DMS153 (cell line): ENCODE data around the gene GPBAR1.

Source experiments
- DNase-seq: peaks from one replicate; lab custom pipeline; 2025; lab: John Stamatoyannopoulos, UW

The GPBAR1 gene

DNA sequence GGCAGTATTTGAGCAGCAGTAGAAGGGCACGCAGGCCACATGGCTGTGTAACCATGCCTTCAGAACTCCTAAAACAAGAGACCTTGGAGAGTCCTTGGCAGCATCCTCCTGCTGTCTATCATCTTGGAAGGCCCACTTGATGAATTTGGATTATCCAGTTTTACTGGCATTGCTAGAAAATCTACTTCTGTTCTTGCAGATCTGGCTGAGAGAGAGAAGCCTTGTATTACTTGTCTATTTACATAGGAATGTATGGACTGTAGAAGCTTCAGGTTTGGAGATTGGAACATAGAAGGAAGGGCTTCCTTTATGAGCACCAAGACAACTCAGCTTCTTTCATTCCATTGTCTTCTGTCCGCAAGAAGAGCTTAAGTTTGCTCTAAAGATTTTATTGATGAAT lies 16.1 kb upstream of the GPBAR1 start:
- DNase-seq: no peak

DNA sequence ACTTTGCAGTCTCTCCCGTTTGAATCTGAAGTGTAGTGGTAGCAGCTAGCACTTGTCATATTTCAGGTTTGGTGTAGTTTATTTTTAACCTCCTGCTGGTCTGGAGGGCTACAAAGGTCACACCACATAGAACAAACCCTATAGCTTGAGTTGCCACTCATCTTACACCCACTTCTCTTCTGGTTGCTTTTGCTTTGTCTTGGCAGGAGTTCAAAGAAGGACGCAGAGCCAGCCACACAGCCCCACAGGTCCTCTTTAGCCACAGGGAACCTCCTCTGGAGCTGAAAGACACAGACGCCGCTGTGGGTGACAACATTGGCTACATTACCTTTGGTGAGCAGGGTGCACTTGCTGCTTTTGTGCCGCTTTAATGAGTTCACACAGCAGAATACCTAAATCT lies 15.6 kb upstream of the GPBAR1 start:
- DNase-seq: no peak

DNA sequence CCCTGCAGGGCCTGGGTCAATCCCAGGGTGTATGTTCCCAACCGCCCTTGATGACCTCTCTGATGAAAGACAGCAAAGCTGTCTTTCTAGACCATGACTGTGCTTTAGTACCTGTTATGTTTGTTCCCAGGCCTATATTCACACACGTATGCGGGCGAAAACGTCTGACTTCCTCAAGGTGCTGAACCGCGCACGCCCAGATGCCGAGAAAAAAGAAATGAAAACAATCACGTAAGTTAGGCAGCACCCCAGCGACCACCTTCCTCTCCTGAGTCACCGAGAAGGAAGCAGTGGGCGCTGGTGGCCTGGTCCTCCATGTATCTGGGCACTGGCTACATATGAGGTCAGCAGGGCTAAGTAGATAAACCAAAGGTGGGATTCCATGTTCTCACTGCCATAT lies 11.1 kb upstream of the GPBAR1 start:
- no peak for DNase-seq

DNA sequence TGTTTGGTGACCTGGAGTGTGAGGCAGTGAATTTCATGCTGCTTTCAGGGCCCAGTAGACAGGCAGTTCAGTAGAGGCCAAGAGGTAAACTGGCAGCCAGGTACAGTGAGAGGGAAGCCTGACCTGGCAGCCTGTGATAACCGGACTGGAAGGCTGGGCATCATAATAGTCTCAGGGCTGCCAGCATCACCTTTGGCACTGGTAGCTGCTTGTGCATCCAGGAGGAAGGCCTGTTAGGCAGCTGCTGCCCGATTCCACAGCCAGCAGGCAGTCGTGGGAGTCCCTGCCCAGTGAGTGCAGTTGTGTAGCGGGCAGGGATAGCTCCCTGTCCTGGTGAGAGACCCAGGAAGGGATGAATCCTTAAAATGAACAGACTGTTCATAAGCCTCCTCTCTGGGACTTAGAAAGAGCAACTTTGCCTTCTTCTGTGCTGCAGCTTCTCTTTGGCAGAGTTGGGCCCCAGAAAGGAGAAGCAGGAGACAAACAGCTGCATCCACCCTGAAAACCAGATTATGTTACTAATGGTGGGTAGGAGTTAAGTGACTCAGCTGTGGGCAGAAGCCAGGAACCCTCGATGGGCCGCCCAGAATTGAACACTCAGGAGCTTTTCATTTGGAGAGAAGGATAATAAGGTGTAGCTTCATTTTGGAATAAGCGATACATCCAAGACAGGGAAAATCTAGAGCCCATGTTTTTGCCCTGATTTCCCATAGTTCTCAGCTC lies 8.1 kb upstream of the GPBAR1 start:
- DNase-seq: no peak

- DNase-seq: no peak
Measured at GRCh38 chr2:218253232-218253625, 7.6 kb upstream of the GPBAR1 start.

DNA sequence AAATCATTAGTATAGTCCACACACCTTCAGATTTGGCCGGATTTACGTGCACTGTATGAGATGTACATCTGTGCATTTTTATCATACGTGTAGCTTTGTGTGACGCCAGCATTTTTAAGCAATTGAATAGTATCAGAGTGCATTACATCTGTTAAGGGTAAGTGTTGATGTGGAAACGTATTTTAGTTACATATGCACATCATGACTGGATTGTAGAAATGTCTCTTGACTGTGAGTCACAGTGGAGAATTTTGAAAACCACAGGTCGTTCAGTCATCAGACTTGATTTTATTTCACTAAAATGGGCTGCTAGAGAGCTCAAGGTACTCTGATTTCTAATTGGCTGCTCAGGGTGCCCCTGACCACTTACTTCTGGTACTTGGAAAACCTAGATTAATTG lies 5.4 kb upstream of the GPBAR1 start:
- no peak for DNase-seq

DNA sequence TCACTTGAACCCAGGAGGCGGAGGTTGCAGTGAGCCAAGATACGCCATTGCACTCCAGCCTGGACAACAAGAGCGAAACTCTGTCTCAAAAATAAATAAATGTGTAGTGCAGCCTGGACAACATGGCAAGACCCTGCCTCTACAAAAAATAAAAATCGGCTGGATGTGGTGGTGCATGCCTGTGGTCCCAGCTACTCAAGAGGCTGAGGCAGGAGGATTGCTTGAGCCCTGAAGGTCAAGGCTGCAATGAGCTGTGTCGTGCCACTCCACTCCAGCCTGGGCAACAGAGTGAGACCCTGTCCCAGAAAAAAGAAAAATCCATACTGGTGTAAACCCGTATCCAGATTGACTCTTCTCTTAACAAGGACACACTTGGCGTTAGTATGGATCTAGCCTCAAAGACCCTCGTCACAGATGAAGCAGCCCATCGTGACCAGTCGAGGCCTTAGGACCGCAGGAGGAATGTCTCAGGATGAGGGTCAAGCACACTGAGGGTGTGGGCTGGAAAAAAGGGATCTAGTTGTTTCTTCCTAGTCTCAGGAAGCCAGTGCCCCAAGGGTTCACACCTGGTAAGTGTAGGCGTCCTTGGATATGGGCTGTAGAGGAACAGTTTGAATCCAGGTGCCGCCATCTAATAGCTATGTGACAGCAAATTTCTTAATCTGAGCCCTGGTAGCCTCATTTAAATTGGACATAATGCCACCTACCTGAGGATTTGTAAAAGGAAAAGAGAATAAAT lies 4.0 kb upstream of the GPBAR1 start:
- DNase-seq: no peak

DNA sequence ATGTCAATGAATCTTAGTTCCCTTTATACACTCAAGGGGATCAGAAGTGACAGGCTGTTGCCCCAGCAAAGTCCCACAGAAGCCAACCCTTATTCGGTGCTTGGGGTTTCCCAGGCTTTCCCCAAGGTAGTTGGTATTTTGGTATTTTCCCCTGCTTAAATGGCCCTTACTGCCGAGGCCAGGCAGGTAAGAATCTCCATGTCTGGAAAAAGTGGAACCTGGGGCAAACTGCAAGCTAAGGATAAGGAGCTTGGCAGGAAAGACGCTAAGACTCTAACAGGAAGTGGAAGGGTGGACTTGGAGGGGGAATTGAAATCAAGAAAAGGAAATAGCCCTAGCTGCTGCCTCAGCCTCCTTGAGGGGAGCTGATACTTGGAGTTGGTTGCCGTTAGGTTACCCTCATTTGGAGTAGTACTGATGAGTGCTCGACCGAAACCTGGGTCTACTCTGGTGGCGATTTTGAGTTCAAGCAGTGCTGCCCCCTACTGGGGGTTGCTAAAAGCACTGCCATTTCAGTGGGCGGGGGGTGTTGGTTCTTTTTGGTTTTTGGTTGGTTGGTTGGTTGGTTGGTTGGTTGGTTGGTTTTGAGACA lies 3.3 kb upstream of the GPBAR1 start:
- no peak for DNase-seq

- DNase-seq: no peak
Measured at GRCh38 chr2:218259099-218259961, 1.5 kb upstream of the GPBAR1 start.

- no peak for DNase-seq
Measured at GRCh38 chr2:218260166-218260565, 649 bp upstream of the GPBAR1 start.

DNA sequence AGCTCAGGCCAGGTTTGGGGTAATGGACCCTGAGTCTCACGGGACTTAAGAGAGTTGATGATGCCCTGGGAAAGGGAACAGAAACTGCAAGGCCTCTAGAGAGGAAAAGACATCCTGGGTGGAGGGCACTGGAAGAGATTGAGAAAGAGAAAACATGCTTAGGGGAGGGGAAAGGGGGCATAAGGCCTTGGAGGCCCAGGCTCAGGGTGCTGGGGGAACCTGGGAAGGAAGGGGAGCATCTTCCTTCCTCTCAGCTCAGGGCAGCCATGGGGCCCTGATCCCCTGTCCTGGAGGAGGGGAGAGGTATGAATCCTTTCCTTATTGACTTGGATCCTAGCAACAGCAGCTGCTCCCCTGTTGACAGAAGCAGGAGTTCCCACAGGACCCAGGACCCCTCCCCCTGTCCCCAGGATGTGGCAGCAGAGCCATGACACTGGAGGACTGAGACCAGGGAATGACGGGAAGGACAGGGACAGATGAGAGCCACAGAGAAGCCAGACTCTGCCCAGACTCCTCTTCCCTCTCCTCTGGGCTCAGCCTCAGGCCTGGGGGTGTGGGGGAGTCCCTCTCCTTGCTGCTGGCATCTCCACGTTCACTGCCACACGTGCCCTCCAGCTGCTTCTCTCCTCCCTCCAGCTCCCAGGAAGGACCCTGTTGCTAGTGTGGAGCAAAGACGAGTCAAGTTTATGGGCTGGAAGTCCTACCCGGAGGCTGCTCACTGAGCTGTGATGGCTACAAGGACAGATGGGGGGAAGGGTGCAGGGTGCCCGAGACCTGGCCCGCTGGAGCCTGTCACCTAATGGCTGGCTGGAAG lies 815 bp downstream of the GPBAR1 start:
- DNase-seq: peak; percentile 18

GRCh38 chr2:218262237-218262600 lies 1.4 kb downstream of the GPBAR1 start:
- DNase-seq: no peak

DNA sequence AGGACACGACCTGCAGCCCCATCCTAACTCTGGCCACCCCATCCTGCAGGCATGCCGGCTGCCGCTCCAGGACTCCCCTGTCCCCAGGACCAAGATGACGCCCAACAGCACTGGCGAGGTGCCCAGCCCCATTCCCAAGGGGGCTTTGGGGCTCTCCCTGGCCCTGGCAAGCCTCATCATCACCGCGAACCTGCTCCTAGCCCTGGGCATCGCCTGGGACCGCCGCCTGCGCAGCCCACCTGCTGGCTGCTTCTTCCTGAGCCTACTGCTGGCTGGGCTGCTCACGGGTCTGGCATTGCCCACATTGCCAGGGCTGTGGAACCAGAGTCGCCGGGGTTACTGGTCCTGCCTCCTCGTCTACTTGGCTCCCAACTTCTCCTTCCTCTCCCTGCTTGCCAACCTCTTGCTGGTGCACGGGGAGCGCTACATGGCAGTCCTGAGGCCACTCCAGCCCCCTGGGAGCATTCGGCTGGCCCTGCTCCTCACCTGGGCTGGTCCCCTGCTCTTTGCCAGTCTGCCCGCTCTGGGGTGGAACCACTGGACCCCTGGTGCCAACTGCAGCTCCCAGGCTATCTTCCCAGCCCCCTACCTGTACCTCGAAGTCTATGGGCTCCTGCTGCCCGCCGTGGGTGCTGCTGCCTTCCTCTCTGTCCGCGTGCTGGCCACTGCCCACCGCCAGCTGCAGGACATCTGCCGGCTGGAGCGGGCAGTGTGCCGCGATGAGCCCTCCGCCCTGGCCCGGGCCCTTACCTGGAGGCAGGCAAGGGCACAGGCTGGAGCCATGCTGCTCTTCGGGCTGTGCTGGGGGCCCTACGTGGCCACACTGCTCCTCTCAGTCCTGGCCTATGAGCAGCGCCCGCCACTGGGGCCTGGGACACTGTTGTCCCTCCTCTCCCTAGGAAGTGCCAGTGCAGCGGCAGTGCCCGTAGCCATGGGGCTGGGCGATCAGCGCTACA lies 2.1 kb downstream of the GPBAR1 start:
- DNase-seq: no peak

DNA sequence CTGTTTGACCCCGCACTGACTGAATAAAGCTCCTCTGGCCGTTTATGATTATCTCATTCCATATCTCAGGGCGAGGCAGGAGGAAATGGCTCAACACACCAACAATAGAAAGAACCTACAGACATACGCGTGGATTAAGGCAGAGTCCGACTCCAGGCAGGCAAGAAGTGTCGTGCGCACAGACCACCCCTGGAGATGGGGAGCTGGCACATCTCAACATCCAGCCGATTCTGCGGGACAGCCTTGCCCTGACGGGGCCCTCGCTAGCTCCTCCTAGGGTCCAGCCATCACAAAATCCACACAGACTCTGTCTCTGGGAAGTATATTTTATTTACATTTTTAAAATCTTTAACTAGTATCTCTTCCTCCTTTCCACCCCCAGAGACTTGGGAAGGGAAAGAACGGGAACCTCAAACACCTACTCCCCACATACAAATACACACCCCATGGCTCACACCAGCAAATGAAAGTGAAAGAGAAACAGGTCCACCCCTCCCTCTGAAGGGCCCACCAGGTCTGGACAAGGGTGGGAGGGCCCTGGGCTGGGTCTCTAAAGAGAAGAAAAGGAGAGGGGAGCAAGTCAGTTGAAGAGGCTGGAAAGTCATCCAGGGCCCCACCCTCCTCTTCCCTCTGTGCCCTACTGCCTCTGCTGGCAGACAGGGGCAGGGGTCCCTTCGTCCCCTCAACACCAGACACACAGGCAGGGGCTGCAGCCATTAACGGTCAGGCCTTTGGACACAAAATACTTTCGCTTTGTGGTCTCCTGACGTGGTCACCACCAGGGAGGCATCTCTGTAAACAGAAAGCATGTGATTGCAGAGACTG lies 3.2 kb downstream of the GPBAR1 start:
- no peak for DNase-seq

DNA sequence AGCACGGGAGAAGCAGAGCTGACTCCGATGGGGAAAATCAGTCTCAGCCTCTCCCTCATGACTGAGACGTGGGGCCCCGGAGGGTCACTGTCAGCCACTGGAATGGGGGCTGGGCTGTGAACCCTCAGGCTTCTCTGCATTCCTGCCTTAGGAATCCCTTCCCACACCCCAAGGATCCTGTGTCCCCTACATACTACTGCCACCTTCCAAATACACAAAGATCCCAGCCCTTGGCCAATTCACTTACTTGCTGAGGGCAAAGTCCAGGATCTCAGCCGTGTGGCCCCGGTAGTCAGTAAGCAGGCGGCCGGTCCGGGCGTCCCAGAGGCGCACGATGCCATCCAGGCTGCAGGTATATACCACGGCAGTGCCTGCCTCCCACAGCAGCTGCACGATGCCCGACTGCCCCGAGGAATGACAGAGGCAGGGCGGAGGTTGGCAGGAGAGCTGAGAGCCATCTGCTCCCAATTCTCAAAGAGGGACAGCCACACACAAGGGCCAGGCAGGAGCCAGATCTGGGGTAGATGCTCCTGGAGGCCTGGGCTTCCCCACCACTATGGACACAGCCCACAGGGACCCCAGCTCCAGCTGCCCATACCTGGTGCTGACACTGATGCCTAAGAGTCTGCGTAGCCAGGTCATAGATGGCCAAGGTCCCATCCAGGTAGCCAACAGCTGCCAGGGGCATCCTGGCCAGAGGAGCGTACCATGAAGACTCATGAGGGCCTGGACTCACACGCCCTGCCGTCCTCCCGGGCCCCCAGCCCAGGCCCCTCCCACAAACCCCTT lies 4.2 kb downstream of the GPBAR1 start:
- DNase-seq: no peak

GRCh38 chr2:218265626-218266025 lies 4.8 kb downstream of the GPBAR1 start:
- DNase-seq: no peak

- no peak for DNase-seq
Measured at GRCh38 chr2:218266316-218266979, 5.6 kb downstream of the GPBAR1 start.

DNA sequence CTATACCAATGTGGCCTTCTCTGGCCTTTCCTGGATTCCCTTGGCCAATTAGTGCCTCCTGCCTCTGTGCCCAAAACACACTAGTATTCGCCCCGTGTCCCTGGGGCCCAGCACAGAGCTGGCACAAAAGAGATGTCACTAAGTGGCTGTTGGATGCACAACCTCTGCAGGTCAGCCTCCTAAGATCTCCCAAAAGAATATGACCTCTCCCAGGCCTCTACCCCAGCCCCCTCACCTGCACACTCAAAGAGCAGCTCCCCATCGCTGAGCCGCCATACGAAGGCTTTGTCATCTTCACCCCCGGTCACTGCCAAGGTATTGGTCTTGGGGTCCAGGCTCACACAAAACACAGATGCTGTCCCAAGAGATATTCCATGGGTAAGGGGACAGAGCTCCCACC lies 6.4 kb downstream of the GPBAR1 start:
- no peak for DNase-seq
